NCI-H2081 treated with DMSO at 0.1 percent for 48 hours (cell line): ENCODE data around the gene MALT1.
"Not testable (repeated sequence)": the region's sequence is repeated elsewhere in the genome, so short reads cannot be mapped to it uniquely, and the experiment has no call there.

ENCODE experiments used
- DNase-seq: peaks from one replicate; lab custom pipeline; 2025; lab: John Stamatoyannopoulos, UW

The MALT1 gene

DNA sequence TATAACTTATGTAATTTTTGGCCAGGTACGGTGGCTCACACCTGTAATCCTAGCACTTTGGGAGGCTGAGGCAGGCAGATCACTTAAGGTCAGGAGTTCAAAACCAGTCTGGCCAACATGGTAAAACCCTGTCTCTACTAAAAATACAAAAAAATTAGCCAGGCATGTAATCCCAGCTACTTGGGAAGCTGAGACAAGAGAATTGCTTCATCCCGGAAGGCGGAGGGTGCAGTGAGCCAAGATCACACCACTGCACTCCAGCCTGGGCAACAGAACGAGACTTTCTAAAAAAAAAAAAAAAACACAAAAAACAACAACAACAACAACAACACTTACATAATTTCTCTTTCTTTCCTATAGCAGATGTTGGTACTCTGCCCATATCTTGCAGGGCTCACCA lies 105.3 kb downstream of the MALT1 start:
- DNase-seq = not testable (repeated sequence)

DNA sequence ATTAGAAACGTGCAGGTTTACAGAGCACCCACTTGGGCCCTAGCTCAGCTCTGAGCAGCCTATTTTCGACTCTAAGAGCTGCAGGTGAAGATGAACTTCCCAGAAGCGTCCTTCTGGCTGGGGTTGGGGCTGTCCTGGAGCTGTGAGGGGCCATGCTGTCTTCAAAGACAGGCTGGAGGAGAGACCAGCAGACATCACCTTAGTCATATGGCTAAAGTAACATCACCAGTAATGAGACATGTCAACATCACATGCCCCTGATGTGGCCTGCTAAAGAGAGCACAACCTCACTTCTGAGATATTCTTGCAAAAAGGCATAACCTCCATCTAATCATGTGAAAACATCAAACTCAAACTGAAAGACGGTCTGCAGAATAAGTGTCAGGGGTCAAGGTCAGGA lies 106.2 kb downstream of the MALT1 start:
- DNase-seq = no peak

DNA sequence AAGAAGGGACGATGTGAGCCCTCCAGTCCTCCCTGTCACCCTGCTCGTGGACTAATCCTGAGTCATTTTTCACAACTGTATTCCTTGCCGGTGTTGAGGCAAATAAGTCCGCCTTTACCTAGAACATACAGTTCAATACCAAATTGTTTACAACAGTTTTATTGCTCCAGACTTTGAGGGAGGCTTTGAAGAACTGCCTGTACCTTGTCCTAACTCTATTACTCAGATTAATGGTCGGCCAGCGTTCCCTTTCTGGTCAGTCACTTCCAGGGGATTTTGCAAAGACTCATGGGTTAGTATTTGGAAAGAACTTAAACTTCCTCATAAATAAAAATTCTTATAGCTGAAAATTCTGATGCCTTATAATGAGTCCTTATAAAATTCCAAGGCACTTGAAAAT lies 108.3 kb downstream of the MALT1 start:
- no peak for DNase-seq

- DNase-seq = no peak
These were observed 108.8 kb downstream of the MALT1 start for GRCh38 chr18:58780045-58780444.

GRCh38 chr18:58781627-58782194 lies 110.4 kb downstream of the MALT1 start:
- DNase-seq = no peak

- DNase-seq = no peak
These were observed 113.4 kb downstream of the MALT1 start for GRCh38 chr18:58784601-58785137.

DNA sequence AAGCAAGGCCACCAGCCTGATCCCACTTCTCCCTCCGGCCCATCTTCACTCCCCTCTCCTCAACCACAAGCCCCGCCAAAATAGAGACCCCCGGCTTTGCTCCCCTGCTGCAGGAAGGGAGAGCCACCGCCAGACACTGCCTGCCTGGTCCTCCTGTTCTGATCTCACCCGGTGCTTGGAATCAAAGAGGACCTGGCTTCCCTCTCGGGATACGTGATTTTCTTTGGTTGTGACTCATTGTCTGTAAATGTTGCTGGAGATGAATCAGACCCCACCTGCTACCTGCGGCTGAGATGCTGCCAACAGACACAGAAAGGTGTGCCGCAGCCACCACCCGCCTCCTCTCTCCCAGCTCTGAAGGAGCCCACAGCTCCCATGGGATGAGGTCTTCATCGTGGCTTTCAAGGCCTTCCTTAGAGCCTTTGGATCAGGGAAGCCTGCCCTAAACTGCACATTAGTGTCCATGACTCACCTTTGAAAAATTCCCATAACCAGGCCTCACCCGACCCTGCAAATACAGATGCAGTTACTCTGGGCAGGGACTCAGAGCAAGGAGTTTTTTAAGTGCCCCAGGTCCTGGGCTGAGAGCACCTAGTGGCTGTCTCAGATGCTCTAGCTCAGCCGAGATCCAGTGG lies 114.0 kb downstream of the MALT1 start:
- DNase-seq = no peak

- DNase-seq = no peak
These were observed 114.6 kb downstream of the MALT1 start for GRCh38 chr18:58785870-58786269.

DNA sequence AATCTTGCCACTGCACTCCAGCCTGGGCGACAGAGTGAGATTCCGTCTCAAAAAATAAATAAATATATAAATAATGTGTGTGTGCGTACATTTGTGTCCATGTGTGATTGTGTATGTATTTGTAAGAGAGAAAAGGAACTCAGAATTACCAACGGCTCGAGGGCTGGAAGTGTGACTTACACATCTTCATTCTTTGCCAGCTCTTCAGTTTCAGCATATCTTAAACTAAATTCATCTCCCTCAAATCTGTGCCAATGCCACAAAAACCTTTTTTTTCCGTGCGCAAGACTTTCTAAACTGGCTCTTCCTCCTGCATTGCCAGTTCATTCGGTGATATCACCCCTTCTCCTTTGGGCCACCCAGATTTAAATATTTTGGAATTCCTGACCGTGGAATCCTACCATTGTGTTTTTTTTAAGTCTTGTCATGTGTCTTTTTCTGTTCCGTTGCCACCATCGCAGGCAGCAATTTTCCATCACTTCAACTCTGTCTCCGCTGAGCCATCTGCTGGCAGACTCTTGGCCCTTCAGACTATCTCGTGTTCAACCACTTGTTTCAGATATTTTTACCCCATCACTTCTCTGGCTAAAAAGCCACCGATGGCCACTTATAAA lies 116.4 kb downstream of the MALT1 start:
- DNase-seq = no peak

DNA sequence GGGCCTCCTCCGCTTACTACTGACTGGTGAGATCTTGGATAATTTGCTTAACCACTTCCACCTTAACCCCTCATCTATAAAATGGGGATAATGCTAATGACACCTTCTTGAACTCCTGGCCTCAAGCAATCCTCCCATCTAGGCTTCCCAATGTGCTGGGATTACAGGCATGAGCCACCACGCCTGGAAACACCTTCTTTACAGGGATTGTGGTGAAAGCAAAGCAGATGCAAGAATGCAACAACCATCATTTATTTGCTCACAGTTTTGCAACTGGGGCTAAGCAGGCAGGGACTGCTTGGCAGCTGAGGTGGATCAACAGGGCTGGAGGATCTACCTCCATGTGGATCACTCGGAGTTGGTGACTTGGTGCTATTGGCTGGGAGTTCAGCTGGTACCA lies 117.2 kb downstream of the MALT1 start:
- no peak for DNase-seq

- no peak for DNase-seq
These were observed 118.0 kb downstream of the MALT1 start for GRCh38 chr18:58788971-58789875.

- no peak for DNase-seq
These were observed 118.6 kb downstream of the MALT1 start for GRCh38 chr18:58789876-58790240.

DNA sequence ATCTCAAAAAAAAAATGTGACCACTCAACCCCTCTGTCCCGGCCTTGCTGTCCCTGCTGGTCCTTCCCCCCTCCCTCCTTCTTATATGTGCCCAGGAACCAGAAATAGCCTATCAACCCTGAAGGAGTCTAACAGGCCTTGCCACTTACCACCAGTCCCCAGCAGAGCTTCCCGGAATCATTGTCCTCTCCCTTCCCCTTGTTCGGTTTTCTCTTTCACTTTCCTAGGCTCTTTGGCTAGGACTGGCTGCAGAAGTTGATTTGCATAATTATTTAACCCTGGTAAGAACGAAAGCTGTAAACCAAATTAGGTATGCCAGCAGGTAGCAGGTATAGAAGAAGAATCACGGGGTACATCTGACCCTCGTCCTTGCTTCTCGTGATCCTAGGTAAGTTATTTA lies 120.8 kb downstream of the MALT1 start:
- DNase-seq = no peak

DNA sequence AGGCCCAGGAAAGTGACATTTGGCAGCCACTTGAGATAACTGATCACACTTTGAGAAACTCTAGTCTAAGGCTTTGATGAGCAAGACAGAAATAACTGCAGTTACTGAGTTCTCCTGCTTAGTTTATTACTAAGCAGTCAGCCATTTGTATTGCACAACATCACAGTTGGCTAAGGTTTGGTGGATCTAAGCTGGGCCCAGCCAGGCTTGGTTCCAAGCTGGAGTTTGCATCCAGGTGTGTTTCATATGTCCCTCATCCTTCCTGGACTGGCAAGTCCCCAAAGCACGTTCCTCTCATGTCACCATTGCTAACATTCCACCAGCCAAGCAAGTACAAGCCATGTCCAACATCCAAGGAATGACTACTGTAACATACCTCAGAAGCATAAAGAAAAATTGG lies 122.1 kb downstream of the MALT1 start:
- DNase-seq = no peak

DNA sequence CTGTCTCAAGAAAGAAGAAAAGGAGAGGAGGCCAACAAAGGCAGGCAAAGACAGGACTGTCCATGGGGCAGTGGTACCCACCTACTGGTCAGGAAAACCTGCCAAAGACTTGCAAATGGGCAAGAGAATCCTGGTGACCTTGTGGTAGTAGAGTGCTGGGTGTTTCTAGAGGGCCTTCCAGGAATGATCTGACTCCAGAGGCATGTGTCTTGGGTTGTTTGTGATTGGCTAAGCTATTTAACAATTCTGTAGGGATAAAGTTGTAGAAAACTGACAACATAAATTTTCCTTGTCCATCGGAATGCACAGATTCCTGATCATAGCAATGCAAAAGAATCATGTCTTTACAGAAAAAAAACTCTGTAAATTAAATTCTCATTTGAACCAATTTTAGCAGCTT lies 125.0 kb downstream of the MALT1 start:
- no peak for DNase-seq

DNA sequence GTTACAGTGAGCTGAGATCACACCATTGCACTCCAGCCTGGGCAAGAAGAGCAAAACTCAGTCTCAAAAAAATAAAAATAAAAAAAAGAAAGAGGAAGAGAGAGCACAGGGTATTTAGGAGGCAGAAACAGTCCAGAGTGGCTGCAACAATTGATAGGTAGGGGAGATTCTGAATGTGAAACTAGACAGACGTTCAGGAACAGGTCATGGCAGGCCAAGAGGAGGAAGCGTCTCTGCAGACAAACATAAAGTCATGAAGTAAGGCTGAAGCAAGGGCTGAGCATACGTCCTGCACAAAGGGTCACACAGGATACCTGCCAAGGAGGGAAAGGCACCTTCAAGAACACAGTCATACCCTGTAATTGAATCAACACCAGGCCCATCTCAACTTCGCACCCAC lies 129.3 kb downstream of the MALT1 start:
- no peak for DNase-seq

DNA sequence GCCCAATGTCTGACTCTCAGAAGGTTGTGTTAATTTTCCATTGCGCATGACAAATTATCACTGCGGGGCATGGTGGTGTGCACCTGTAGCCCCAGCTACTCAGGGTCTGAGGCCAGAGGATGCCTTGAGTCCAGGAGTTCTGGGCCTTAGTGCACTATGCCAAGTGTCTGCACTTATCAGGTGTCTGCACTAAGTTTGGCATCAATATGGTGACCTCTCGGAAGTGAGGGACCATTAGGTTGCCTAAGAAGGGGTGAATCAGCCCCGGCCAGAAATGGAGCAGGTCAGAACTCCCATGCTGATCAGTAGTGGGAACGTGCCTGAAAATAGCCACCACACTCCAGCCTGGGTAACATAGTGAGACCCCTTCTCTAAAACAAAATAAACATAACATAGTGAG lies 131.7 kb downstream of the MALT1 start:
- no peak for DNase-seq

DNA sequence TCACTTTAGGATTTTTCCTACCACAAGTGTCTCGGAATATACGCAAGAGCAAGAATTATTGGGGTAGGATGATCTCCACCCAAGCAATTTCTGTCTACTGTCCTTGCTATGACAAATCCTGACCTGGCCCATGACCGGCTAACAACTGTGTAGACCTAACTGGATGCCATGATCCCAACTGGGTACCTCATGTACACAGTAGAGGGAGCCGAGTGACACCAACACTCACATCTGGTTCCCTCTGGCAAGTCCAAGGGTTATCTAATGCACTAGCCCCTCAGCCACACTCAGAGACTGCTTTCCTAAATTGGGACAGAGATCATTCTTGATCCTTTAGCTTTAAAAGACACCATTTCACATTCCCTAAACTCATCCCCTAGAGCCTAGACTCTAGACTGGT lies 132.7 kb downstream of the MALT1 start:
- DNase-seq = no peak
